Astrocyte (in vitro differentiated cells and primary cell): Measurements from ENCODE around the gene KSR2.

Experiments
- CTCF ChIP-seq: IDR thresholded peaks from 2 replicates; pipeline ENCODE4 v1.5.1; 2011; ENCODE audit warnings: low read depth, mild to moderate bottlenecking, inconsistent platforms, low read length, moderate library complexity; ENCODE audit not compliant: insufficient read depth
- EZH2 ChIP-seq: IDR thresholded peaks from 2 replicates; pipeline ENCODE4 v1.6.1; 2012; ENCODE audit warnings: mild to moderate bottlenecking, low read length, inconsistent platforms; ENCODE audit not compliant: insufficient read depth

- no peak for TF ChIP-seq CTCF
- TF ChIP-seq EZH2: no peak
Observed at GRCh38 chr12:117417004-117417403, 551.8 kb downstream of the KSR2 start.
